Right renal cortex interstitium (tissue), 3 donors: ENCODE data around the gene NCOA6. TPM values are rescaled to one million over a fixed set of nuclear protein-coding genes. Genes with fewer than 3 reads are reported as not detected.
A peak's percentile ranks its signal among the peaks of the same experiment; 100 is the strongest.

Source experiments
- DNase-seq, 3 donors: peaks; one replicate each; pipeline ENCODE4 v3.0.0-alpha.2; 2013; ENCODE audit warnings: low read depth in 3 of 3, low spot score in 2 of 3
- polyA plus RNA-seq, 3 donors: library from polyadenylated mRNA; unstranded; fragments of 120-200 nt; gene quantifications; one replicate each; pipeline ENCODE4 v1.2.1, GENCODE V29; 2013; ENCODE audit not compliant: insufficient read length in 3 of 3

Gene NCOA6
- polyA plus RNA-seq = 10 to 100 TPM; 53.8 to 58.3 (median 54.3) TPM

GRCh38 chr20:34825530-34826362, at the start of gene NCOA6:
TSS of gene NCOA6 (minus strand) at chr20:34825651. CDS start at chr20:34782355, 43,296 bp downstream.
- peak; percentile 25 to 58 (median 54) for DNase-seq

- DNase-seq = peak in 1 of 3 donors; percentile 67
Observed at GRCh38 chr20:34874094-34874654, 48.7 kb upstream of the NCOA6 start.

DNA sequence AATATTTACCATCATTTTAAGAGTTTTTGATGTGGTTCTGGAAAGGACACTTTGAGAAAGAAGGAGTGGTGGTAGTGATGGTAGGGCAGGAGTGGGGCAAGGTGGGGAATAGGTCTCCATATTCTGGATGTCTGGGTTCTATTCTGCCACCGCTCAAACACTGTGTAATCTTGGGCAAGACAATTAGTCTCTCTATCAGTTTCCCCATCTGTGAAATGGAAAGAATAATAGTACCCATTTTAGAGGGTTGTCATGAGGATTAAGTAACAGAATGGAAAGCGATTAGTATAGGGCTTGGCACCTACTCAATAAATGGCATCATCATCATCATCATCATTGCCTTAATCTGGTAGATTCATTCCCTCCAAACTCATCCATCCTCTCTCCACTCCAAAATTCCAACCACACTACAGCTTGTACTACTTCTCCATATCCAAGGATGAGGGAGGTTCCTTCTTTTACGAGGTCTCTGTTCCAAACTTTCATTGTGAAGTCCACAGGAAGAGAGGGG, 48.2 kb upstream of the NCOA6 start:
- DNase-seq = no peak

GRCh38 chr20:34872622-34873224, 47.3 kb upstream of the NCOA6 start, which contains the start of gene GGT7:
TSS of gene GGT7 (minus strand) at chr20:34872856. CDS start at chr20:34872815, 41 bp downstream.
- DNase-seq = peak in 1 of 3 donors; percentile 53

- no peak for DNase-seq
Observed at GRCh38 chr20:34871966-34872621, 46.6 kb upstream of the NCOA6 start.

GRCh38 chr20:34871320-34871926, 46.0 kb upstream of the NCOA6 start:
- DNase-seq = no peak

DNA sequence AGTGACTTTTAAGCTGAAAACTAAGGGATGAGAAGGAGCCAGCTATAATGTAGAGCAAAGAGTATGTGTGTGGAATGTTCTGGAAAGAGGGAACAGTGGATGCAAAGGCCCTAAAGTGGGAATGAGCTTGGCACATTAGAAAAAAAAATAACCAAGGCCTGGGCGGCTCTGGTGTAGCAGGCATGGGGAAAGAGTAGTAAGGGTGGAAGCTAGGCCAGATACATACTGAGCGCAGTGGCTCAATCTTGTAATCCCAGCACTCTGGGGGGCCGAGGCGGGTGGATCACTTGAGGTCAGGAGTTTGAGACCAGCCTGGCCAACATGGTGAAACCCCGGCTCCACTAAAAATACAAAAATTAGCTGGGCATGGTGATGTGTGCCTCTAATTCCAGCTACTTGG, 38.8 kb upstream of the NCOA6 start:
- no peak for DNase-seq

DNA sequence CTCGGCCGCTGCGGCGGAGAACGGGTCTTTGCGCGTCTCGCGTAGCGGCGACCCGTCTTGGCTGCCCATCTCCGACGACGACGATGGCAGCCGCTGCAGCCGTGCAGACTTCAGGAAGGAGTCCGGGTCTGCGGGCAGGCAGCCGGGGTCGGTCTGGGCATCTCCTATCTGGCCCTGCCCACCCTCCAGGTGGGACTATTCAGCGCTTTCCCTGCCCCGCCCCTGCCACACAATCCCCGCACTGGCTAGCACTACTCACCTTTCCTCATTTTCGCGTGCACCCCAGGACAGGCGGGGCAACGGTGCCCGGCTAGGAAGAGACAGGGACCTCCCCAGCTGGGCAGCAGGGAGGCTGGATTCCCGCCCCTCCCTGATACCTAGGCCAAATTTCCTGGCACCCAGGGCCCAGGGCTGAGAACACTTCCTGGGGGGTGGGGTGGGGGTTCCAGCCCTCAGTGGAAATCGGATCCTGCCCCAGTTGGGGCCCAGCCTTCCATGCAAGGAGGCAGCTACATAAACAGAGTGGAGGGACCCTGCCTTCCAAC, 38.0 kb upstream of the NCOA6 start:
- DNase-seq = no peak

GRCh38 chr20:34862724-34863123, 37.3 kb upstream of the NCOA6 start:
- no peak for DNase-seq

- DNase-seq = no peak
Observed at GRCh38 chr20:34861386-34862084, 36.1 kb upstream of the NCOA6 start.

- no peak for DNase-seq
Observed at GRCh38 chr20:34859826-34860545, 34.5 kb upstream of the NCOA6 start.

DNA sequence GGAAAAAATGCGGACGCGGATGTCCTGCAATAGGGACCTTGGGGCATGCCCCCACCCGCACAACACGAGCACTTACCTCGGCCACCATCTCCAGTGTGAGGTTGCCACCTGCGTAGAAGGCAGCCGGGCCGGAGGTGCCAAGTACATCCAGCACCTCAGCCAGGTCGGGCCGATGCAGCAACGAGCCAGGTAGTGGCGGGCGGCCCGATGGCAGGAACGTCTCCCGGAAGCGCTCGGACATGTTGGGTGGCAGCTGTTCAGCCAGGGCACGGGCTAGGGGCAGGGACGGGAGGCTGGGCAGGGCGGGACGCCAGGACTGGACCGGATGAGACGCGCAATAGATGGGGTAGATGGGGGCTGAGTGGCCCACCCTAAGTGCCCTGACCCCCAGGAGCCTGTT, 33.9 kb upstream of the NCOA6 start:
- DNase-seq = no peak

DNA sequence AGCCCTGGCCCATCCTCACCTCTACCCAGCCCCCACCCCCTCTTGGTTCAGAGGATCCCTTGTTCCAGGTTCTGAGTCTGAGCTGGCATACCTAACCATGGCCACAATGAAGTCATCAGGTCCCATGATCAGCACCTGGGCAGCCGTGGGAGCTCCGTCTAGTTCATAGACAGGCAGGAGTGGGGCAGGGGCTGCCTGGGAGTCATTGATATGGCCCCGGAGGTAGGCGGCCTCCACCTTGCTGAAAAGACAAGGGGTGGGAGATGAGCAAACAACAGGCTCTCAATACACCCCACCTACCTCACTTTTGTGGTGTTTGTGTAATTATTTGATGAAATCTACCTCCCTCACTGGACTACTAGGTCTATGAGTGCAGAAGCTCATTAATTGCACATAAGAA, 26.8 kb upstream of the NCOA6 start:
- DNase-seq = no peak

GRCh38 chr20:34850969-34851368, 25.5 kb upstream of the NCOA6 start:
- DNase-seq = no peak

- no peak for DNase-seq
Observed at GRCh38 chr20:34849778-34850177, 24.3 kb upstream of the NCOA6 start.

DNA sequence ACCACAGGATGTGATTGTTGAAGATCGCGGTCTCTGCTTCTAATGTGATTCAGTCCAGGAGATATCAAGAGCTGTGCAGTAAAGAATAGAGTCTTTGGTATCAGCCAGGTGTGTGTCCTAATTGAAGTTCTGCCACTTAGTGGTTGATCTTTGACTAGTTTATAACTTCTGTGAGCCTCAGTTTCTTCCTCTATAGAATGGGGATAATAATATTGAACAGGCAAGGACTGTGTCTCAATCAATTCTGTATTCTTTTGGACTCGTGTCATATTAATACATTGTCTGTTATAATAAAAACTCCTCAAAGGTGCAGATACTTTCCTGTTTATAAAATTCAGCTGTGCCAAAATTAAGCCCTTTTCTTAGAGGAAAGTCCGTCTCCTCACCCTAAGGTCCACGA, 23.1 kb upstream of the NCOA6 start:
- DNase-seq = no peak

GRCh38 chr20:34843421-34843820, 18.0 kb upstream of the NCOA6 start:
- DNase-seq = no peak

DNA sequence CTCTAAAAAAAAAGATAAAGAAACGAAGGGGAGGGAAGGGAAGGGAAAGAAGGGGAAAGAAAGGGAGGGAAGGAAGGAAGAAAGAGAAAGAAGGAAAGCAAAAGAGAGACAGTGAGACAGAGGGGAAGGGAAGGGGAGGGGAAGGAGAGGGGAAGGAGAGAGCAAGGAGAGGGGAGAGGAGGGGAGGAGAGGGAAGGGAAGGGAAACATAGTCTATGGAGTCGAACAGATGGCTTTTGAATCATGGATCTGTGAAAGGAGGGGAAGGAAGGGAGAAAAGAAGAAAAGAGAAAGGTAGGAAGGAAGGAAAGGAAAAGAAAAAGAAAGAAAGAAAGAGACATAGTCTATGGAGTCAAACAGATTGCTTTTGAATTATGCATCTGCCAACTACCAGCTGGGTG, 16.7 kb upstream of the NCOA6 start:
- DNase-seq = no peak

- peak in 2 of 3 donors; percentile 10 to 14 for DNase-seq
Observed at GRCh38 chr20:34834459-34834893, 9.0 kb upstream of the NCOA6 start.
